Coronary artery (tissue), 2 donors: Measurements from ENCODE around the gene TNFRSF6B.
A peak's percentile ranks its signal among the peaks of the same experiment; 100 is the strongest.

Experiments
- DNase-seq: peaks from one replicate; pipeline ENCODE4 v3.0.0-alpha.2; 2017; ENCODE audit warnings: low spot score
- H3K27ac ChIP-seq, 2 donors: fragments of 200-600 bp; sonication (generic); one replicate each; pipeline ENCODE4 v1.5.1; 2016 to 2019
- H3K4me3 ChIP-seq: fragments of 200-600 bp; sonication (generic); 2 replicates; pipeline ENCODE4 v1.5.1; 2016; ENCODE audit warnings: mild to moderate bottlenecking, moderate library complexity
- TF ChIP-seq, protein P1 (sequence below): fragments of 200-600 bp; sonication (generic); IDR thresholded peaks from one replicate; pipeline ENCODE4 v1.5.1; 2019; ENCODE audit warnings: antibody characterized with exemption

TNFRSF6B gene

DNA sequence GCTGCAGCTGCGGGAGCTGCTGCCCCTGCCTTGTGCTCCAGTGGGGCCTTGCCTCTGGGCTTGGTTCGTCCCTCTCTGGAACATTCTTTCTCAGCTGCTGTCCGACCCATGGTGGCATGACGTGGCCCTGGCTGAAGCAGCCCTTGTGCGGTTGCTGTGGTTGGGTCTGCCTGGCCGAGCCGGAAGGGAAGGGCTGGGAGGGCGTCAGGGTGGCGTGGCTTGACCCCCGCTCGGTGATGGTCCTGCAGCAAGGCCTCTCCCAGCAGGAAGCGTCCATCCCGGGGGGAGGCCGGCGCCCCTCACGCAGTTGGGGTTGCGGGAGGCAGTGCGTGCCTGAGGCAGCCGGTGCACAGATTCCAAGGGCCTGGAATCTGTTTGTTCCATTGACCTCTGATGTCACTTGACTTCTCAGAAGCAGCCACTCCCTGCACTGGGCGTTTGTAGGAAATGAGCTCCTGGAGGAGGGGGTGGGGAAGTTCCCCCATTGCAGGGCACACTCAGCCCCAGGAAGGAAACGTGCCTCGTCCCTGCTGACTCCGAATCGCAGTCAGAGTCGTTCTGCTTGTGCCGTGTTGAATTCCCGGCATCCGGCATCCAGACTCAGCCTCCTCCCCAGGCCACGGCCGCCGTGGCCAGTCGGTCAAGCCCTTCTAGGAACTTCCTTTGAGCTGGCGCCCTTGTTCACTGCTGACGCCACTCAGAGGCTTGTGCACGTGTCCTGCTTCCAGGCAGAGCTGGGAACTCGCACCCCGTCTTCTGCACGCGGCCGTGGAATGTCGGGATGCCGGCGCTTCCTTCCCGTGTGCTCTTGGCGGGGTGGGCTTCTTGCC is 9.7 kb upstream of the TNFRSF6B start:
- peak overlapping the region; percentile 19 for H3K4me3 ChIP-seq

DNA sequence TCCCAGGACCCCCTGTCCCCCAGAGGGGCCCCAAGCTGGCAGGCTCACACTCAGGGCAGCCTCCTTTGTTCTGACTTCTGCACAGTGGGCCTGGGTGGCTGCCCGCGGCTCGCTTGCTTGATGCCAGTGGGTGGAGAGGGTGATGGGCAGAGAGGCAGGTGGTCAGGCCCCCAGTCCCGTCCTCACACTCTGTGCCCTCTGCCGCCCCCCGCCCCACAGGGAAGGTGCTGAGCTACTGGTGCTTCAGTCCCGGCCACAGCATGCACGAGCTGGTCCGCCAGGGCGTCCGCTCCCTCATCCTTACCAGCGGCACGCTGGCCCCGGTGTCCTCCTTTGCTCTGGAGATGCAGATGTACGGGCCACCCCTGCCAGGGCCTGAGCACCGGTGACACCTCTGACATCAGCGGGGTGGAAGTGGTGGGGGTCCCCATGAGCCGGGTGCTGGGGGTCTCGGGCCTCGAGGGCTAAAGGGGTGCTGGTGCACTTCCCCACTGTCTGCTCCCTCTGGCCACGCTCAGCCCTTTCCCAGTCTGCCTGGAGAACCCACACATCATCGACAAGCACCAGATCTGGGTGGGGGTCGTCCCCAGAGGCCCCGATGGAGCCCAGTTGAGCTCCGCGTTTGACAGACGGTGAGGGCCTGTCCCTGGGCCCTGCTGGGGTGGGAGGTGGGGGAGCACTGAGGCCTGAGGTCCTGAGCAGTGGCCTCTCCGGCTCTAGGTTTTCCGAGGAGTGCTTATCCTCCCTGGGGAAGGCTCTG is 8.9 kb upstream of the TNFRSF6B start:
- TF ChIP-seq, protein P1, sequence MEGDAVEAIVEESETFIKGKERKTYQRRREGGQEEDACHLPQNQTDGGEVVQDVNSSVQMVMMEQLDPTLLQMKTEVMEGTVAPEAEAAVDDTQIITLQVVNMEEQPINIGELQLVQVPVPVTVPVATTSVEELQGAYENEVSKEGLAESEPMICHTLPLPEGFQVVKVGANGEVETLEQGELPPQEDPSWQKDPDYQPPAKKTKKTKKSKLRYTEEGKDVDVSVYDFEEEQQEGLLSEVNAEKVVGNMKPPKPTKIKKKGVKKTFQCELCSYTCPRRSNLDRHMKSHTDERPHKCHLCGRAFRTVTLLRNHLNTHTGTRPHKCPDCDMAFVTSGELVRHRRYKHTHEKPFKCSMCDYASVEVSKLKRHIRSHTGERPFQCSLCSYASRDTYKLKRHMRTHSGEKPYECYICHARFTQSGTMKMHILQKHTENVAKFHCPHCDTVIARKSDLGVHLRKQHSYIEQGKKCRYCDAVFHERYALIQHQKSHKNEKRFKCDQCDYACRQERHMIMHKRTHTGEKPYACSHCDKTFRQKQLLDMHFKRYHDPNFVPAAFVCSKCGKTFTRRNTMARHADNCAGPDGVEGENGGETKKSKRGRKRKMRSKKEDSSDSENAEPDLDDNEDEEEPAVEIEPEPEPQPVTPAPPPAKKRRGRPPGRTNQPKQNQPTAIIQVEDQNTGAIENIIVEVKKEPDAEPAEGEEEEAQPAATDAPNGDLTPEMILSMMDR: no peak
- Histone ChIP-seq H3K27ac (peak overlapping the region; percentile 68 to 81), H3K4me3 (peak overlapping the region; percentile 19)
- DNase-seq: no peak

More for the DNA sequence above, 9.7 kb upstream of the TNFRSF6B start:
- DNase-seq: no peak
- peak overlapping the region; percentile 68 to 81 for H3K27ac ChIP-seq
- TF ChIP-seq, protein P1: no peak

DNA sequence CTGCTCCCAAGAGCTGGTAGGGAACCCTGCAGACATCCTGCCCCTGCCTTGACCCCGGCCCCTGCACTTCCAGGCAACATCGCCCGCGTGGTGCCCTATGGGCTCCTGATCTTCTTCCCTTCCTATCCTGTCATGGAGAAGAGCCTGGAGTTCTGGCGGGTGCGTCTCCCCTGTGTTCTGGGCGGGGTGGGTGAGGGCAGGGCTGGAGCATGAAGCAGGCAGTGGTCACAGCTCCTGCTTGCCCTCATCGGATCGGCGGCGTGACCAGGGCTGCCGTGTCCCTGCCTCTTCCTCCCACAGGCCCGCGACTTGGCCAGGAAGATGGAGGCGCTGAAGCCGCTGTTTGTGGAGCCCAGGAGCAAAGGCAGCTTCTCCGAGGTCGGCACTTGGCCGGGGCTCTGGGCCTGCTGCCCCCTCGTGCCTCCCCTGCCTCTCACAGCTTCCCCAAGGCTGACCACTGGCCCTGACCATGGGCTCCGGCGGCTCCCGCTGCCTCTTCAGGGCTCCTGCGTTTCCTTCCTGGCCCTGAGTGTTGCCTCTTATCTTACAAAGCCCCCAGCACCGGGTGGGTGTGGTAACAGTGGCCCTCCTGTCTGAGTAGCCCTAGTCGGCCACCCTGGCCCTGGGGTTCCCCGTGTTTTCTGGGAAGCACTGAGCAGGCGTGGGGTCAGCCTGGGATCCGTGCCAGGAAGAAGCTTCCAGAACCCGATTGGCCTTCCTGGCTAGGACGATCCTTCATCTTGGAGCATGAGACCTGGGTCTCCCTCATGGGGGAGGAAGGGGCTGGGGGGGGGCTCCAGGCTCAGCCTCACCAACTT is 8.0 kb upstream of the TNFRSF6B start:
- no peak overlapping the region for H3K4me3 ChIP-seq
- peak overlapping the region; percentile 68 to 81 for H3K27ac ChIP-seq
- DNase-seq: no peak
- TF ChIP-seq, protein P1: no peak

DNA sequence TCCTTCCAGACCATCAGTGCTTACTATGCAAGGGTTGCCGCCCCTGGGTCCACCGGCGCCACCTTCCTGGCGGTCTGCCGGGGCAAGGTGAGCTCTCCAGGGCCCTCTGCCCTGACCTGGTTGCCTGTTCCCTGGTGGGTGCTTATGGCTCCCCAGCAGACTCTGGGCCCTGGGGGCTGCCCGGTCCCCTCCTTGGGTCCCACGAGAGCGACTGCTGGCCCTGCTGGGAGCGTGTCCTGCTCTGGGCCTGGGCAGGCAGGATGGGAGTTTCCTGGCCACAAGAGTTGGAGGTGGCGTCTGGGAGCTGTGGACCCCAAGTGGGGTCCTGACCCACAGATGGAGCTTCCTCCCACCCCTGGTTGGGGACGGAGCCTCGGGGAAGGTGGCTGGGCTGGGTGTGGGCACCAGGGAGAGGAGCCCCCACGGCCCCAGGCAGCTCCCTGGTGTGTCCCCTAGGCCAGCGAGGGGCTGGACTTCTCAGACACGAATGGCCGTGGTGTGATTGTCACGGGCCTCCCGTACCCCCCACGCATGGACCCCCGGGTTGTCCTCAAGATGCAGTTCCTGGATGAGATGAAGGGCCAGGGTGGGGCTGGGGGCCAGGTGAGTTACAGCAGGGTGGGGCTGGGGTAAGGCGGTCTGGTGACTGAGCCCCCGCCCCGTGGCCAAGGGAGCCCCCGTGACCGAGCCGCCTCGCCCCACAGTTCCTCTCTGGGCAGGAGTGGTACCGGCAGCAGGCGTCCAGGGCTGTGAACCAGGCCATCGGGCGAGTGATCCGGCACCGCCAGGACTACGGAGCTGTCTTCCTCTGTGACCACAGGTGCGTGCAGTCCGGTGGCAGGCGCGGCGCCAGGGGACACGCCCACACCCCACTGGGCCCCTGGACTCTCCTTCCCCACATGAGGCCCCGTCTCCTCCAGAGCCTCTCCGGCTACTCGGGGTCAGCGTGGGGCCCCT is 7.1 kb upstream of the TNFRSF6B start:
- Histone ChIP-seq H3K27ac (peak overlapping the region in 1 of 2 donors; percentile 81), H3K4me3 (no peak overlapping the region)
- TF ChIP-seq, protein P1: no peak
- DNase-seq: no peak

DNA sequence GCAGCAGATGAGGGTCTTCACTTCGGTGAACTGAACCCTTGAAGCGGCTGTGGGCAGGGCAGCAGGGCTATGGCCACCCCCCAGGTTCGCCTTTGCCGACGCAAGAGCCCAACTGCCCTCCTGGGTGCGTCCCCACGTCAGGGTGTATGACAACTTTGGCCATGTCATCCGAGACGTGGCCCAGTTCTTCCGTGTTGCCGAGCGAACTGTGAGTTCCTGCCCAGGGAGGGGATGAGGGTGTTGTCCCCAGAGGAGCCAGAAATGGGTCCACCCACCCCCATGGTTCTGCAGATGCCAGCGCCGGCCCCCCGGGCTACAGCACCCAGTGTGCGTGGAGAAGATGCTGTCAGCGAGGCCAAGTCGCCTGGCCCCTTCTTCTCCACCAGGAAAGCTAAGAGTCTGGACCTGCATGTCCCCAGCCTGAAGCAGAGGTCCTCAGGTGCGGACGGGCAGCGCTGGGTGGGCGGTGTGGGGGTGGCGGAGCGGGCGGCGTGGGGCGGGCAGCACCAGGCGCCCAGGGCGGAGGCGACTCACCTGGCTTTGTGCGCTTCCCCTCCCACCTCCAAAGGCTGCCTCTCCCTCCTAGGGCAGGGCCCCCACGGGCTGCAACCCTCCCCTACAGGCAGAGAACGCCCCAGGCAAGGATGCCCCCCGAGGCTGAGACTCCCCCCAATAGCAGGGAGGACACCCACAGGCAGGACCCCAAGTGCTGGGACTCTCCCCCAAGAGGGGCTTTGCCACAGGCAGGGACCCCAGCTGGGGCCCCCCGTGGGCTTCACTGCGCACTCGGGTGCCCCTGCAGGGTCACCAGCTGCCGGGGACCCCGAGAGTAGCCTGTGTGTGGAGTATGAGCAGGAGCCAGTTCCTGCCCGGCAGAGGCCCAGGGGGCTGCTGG is 6.2 kb upstream of the TNFRSF6B start:
- DNase-seq: peak; percentile 74

More for the DNA sequence above, 6.2 kb upstream of the TNFRSF6B start:
- H3K27ac ChIP-seq: peak overlapping the region in 1 of 2 donors; percentile 5
- H3K4me3 ChIP-seq: no peak overlapping the region
- TF ChIP-seq, protein P1: no peak
